HEK293 (cell line): ENCODE data around the gene TMED3.

Experiments used
- CTCF ChIA-PET: fragments of 350-600 bp; formaldehyde crosslinking; extraction: SDS; loops from one replicate; lab custom pipeline; 2021; ENCODE audit warnings: antibody characterized with exemption; lab: Yijun Ruan, JAX
- POLR2A ChIA-PET: fragments of 300-600 bp; formaldehyde crosslinking; extraction: SDS; loops from one replicate; lab custom pipeline; 2020; ENCODE audit warnings: antibody characterized with exemption, inconsistent platforms; lab: Yijun Ruan, JAX
- H3K27ac ChIP-seq: fragments of 200-500 bp; sonication (Bioruptor generic); 2 replicates; pipeline ENCODE4 v1.5.1; 2014; ENCODE audit warnings: low read depth, low read length, control low read depth, inconsistent platforms; ENCODE audit errors: extremely low read depth
- H3K36me3 ChIP-seq, 2 experiments: fragments of 200-500 bp in 1 of 2; sonication (Bioruptor generic) in 1 of 2; 1 replicate in 1 of 2; 2 replicates in 1 of 2; pipeline ENCODE4 v1.5.1; 2014 to 2017; ENCODE audit warnings: inconsistent platforms in 2 of 2, low read length in 2 of 2; ENCODE audit not compliant: control insufficient read depth in 2 of 2, insufficient read depth in 1 of 2
- H3K4me1 ChIP-seq: fragments of 200-500 bp; sonication (Bioruptor generic); 2 replicates; pipeline ENCODE4 v1.5.1; 2014; ENCODE audit warnings: mild to moderate bottlenecking, low read length, inconsistent platforms; ENCODE audit not compliant: control insufficient read depth, insufficient read depth
- H3K4me3 ChIP-seq: 2 replicates; pipeline ENCODE4 v1.5.1; 2011; ENCODE audit warnings: low read depth, mild to moderate bottlenecking, control low read depth, low read length, moderate library complexity
- H3K9me3 ChIP-seq: fragments of 200-500 bp; sonication (Bioruptor generic); 2 replicates; pipeline ENCODE4 v1.5.1; 2014; ENCODE audit warnings: low read depth, low read length, inconsistent platforms; ENCODE audit not compliant: control insufficient read depth, insufficient read depth
- EGR2 ChIP-seq: fragments of 450-650 bp; formaldehyde crosslinking; IDR thresholded peaks from 2 replicates; pipeline ENCODE4 v1.5.1; 2016; ENCODE audit warnings: low read depth, missing biosample characterization, missing genetic modification characterization
- FEZF1 ChIP-seq: fragments of 450-650 bp; formaldehyde crosslinking; IDR thresholded peaks from 2 replicates; pipeline ENCODE4 v1.5.1; 2016; ENCODE audit warnings: missing biosample characterization, missing genetic modification characterization
- GLIS1 ChIP-seq: fragments of 450-650 bp; formaldehyde crosslinking; IDR thresholded peaks from 2 replicates; pipeline ENCODE4 v1.5.1; 2016; ENCODE audit warnings: missing biosample characterization, missing genetic modification characterization
- HOXC10 ChIP-seq: sonication (generic); formaldehyde crosslinking; IDR thresholded peaks from 2 replicates; pipeline ENCODE4 v1.8.1; 2023; ENCODE audit warnings: mild to moderate bottlenecking, missing genetic modification reagents
- KLF10 ChIP-seq: fragments of 450-650 bp; IDR thresholded peaks from 2 replicates; pipeline ENCODE4 v1.5.1; 2018; ENCODE audit warnings: missing biosample characterization, mild to moderate bottlenecking, missing genetic modification characterization
- SP2 ChIP-seq: fragments of 450-650 bp; formaldehyde crosslinking; IDR thresholded peaks from 2 replicates; pipeline ENCODE4 v1.5.1; 2016; ENCODE audit warnings: missing biosample characterization, missing genetic modification characterization
- ZIC2 ChIP-seq: fragments of 450-650 bp; formaldehyde crosslinking; IDR thresholded peaks from 2 replicates; pipeline ENCODE4 v1.5.1; 2016; ENCODE audit warnings: missing biosample characterization, missing genetic modification characterization
- ZNF132 ChIP-seq: fragments of 450-650 bp; formaldehyde crosslinking; IDR thresholded peaks from 2 replicates; pipeline ENCODE4 v1.5.1; 2017; ENCODE audit warnings: missing biosample characterization, missing genetic modification characterization, borderline replicate concordance
- ZNF174 ChIP-seq: fragments of 450-650 bp; formaldehyde crosslinking; IDR thresholded peaks from 2 replicates; pipeline ENCODE4 v1.5.0; 2017; ENCODE audit warnings: missing biosample characterization, mild to moderate bottlenecking, missing genetic modification characterization
- ZNF184 ChIP-seq: fragments of 450-650 bp; IDR thresholded peaks from 2 replicates; pipeline ENCODE4 v1.5.1; 2018; ENCODE audit warnings: missing biosample characterization, mild to moderate bottlenecking, missing genetic modification characterization
- ZNF214 ChIP-seq: fragments of 450-650 bp; formaldehyde crosslinking; IDR thresholded peaks from 2 replicates; pipeline ENCODE4 v1.5.1; 2017; ENCODE audit warnings: missing biosample characterization, mild to moderate bottlenecking, missing genetic modification characterization, borderline replicate concordance
- ZNF404 ChIP-seq: fragments of 450-650 bp; formaldehyde crosslinking; IDR thresholded peaks from 2 replicates; pipeline ENCODE4 v1.5.1; 2017; ENCODE audit warnings: missing biosample characterization, missing genetic modification characterization
- ZNF433 ChIP-seq: fragments of 450-650 bp; formaldehyde crosslinking; IDR thresholded peaks from 2 replicates; pipeline ENCODE4 v1.5.1; 2016; ENCODE audit warnings: missing biosample characterization, missing genetic modification characterization, low read depth
- ZNF600 ChIP-seq: fragments of 450-650 bp; formaldehyde crosslinking; IDR thresholded peaks from 2 replicates; pipeline ENCODE4 v1.5.1; 2016; ENCODE audit warnings: missing biosample characterization, missing genetic modification characterization
- ZNF658 ChIP-seq: fragments of 450-650 bp; formaldehyde crosslinking; IDR thresholded peaks from 2 replicates; pipeline ENCODE4; 2016; ENCODE audit warnings: missing biosample characterization, missing genetic modification characterization
- ZNF677 ChIP-seq: fragments of 450-650 bp; IDR thresholded peaks from 2 replicates; pipeline ENCODE4 v1.5.0; 2018; ENCODE audit warnings: missing biosample characterization, mild to moderate bottlenecking, missing genetic modification characterization, moderate library complexity
- ZNF791 ChIP-seq: fragments of 450-650 bp; formaldehyde crosslinking; IDR thresholded peaks from 2 replicates; pipeline ENCODE4 v1.5.1; 2016; ENCODE audit warnings: missing biosample characterization, missing genetic modification characterization
- ZNF792 ChIP-seq: fragments of 450-650 bp; formaldehyde crosslinking; IDR thresholded peaks from 2 replicates; pipeline ENCODE4 v1.5.1; 2016; ENCODE audit warnings: missing biosample characterization, missing genetic modification characterization
- ZSCAN23 ChIP-seq: fragments of 450-650 bp; formaldehyde crosslinking; IDR thresholded peaks from 2 replicates; pipeline ENCODE4 v1.5.1; 2016; ENCODE audit warnings: missing biosample characterization, missing genetic modification characterization
- ZSCAN30 ChIP-seq: fragments of 450-650 bp; IDR thresholded peaks from 2 replicates; pipeline ENCODE4 v1.5.1; 2018; ENCODE audit warnings: missing biosample characterization, mild to moderate bottlenecking, missing genetic modification characterization, moderate library complexity
- TF ChIP-seq, protein P1 (sequence below): sonication (generic); formaldehyde crosslinking; IDR thresholded peaks from 2 replicates; pipeline ENCODE4 v1.8.1; 2022; ENCODE audit warnings: mild to moderate bottlenecking, moderate library complexity, missing genetic modification reagents
- TF ChIP-seq, protein P2 (sequence below): fragments of 450-650 bp; formaldehyde crosslinking; optimal IDR thresholded peaks from 2 replicates; pipeline ENCODE3; 2016; ENCODE audit warnings: missing biosample characterization, mild to moderate bottlenecking, missing genetic modification characterization
- TF ChIP-seq, protein P3 (sequence below): fragments of 450-650 bp; formaldehyde crosslinking; IDR thresholded peaks from 2 replicates; pipeline ENCODE4 v1.5.1; 2016; ENCODE audit warnings: missing biosample characterization, missing genetic modification characterization
- TF ChIP-seq, protein P4 (sequence below): fragments of 450-650 bp; formaldehyde crosslinking; IDR thresholded peaks from 2 replicates; pipeline ENCODE4 v1.5.1; 2016; ENCODE audit warnings: missing biosample characterization, missing genetic modification characterization
- TF ChIP-seq, protein P5 (sequence below): fragments of 450-650 bp; formaldehyde crosslinking; IDR thresholded peaks from 2 replicates; pipeline ENCODE4 v1.5.1; 2017; ENCODE audit warnings: missing biosample characterization, missing genetic modification characterization

TMED3 gene

DNA sequence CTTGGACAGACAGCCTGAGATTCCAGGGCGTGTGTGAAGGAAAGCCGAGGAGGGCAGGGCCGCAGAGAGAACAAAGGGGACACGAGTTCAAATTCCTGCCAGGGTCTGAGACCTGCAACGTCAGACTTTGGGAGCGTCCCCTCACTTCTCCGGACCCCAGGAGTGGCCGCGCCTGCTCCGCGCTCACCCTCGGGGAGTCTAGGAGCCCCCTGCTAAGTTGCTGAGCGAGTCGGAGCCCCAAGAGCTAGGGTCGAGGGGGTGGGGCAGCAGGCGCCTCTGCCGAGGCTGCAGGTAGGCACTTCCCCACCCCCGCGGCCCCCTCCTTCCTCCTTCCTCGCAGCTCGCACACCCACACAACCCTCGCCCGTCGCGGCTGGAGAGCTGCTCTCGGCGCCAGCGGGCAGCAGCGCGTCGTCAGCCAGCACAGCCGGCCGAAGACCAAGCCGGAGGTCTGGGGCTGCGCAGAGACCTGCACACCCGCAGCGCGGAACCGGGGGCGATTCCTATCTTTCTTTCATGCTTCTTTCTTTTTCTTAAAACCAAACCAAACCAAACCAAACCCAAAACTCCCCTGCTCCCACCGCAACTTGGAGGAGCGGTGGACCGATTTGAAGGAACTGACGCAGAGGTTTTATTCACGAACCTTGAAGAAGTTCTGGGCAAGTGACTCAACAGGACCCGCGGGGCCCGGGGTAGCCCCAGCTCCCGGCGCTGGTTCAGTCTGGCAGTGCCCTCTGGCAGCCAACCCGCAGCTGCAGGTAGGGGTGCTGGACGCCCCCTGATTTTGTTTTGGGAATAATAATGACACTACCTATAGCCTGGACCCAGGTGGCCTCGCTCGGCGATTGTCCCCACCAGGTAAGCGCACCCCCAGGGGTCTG, 28.3 kb upstream of the TMED3 start, which contains the start of gene ANKRD34C (continued):
- TF ChIP-seq ZNF658 (tag by site-specific recombination) (no peak), ZIC2 (tag by site-specific recombination) (peak; percentile 8; the same call in 1 of the 2 replicates), GLIS1 (tag by site-specific recombination) (0 out of 2 replicates have a peak, but pooled peaks have one; percentile 20), ZNF184 (tag by site-specific recombination) (no peak), ZNF433 (tag by site-specific recombination) (no peak), ZSCAN23 (tag by site-specific recombination) (no peak), ZNF132 (tag by site-specific recombination) (no peak), ZNF404 (no peak), EGR2 (tag by site-specific recombination) (peak; percentile 67; the same call in 1 of the 2 replicates), SP2 (tag by site-specific recombination) (no peak)
- TF ChIP-seq, protein P1, sequence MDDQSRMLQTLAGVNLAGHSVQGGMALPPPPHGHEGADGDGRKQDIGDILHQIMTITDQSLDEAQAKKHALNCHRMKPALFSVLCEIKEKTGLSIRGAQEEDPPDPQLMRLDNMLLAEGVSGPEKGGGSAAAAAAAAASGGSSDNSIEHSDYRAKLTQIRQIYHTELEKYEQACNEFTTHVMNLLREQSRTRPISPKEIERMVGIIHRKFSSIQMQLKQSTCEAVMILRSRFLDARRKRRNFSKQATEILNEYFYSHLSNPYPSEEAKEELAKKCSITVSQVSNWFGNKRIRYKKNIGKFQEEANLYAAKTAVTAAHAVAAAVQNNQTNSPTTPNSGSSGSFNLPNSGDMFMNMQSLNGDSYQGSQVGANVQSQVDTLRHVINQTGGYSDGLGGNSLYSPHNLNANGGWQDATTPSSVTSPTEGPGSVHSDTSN (CRISPR knock-in tag): no peak; the same call in 1 of the 2 replicates
- TF ChIP-seq, protein P2, sequence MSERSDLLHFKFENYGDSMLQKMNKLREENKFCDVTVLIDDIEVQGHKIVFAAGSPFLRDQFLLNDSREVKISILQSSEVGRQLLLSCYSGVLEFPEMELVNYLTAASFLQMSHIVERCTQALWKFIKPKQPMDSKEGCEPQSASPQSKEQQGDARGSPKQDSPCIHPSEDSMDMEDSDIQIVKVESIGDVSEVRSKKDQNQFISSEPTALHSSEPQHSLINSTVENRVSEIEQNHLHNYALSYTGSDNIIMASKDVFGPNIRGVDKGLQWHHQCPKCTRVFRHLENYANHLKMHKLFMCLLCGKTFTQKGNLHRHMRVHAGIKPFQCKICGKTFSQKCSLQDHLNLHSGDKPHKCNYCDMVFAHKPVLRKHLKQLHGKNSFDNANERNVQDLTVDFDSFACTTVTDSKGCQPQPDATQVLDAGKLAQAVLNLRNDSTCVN (tag by site-specific recombination): peak; percentile 22

DNA sequence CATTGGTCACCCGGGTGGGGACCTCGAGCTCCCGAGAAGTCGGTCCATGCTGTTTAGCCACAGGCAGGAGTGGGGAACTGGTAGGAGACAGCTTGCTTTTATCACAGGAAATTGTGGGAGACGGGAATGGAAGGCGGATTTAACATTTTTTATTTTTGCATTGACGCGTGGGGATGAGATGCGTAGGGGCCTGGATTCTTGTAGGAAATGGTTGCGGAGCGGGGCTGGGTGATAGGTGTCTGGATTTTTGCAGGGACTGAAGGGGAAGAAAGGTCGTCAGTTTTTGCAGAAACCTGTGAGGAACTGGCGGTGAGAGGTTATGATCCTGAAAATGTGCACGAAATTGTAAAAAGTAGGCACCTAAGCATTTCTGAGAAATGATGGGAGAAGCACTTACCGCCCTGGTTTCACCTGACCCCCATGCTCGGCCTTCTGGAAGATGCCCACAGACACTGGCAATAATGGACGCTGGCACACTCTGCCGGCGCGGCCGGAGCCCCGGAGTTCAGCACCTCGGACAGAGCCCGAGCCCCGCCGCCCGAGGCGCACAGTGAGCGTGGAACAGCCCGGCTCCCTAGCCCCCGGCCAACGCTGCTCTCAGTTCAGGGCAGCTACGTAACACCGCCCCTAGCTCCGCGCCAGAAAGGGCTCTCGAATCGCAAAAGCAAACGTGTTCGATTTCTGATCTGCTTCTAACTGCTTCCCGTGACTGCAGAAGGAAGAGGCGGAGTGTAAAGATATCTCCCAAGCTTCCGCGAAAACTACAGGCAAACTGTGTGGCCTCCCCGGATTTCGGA, 27.5 kb upstream of the TMED3 start:
- Histone ChIP-seq H3K9me3 (no peaks in the 10 kb centered on the region), H3K4me1 (no peaks in the 10 kb centered on the region), H3K36me3 (no peaks in the 10 kb centered on the region), H3K4me3 (no peak overlapping the region), H3K27ac (no peak overlapping the region)
- CTCF ChIA-PET: interaction anchor here (0.5 to 1.3 kb wide), 4 partner anchors 28 to 981 kb away, joined by 3 read pairs; no protein-coding TSS in a partner anchor
- POLR2A ChIA-PET: no interaction called here
- TF ChIP-seq, protein P3, sequence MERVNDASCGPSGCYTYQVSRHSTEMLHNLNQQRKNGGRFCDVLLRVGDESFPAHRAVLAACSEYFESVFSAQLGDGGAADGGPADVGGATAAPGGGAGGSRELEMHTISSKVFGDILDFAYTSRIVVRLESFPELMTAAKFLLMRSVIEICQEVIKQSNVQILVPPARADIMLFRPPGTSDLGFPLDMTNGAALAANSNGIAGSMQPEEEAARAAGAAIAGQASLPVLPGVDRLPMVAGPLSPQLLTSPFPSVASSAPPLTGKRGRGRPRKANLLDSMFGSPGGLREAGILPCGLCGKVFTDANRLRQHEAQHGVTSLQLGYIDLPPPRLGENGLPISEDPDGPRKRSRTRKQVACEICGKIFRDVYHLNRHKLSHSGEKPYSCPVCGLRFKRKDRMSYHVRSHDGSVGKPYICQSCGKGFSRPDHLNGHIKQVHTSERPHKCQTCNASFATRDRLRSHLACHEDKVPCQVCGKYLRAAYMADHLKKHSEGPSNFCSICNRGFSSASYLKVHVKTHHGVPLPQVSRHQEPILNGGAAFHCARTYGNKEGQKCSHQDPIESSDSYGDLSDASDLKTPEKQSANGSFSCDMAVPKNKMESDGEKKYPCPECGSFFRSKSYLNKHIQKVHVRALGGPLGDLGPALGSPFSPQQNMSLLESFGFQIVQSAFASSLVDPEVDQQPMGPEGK: peak; percentile 49; the same call in 1 of the 2 replicates
- TF ChIP-seq ZNF174 (tag by site-specific recombination) (no peak), ZNF791 (tag by site-specific recombination) (no peak), GLIS1 (tag by site-specific recombination) (no peak), ZNF214 (tag by site-specific recombination) (no peak), ZNF792 (no peak), KLF10 (tag by site-specific recombination) (no peak), ZNF677 (no peak), FEZF1 (tag by site-specific recombination) (no peak), ZNF600 (tag by site-specific recombination) (no peak), ZSCAN30 (tag by site-specific recombination) (0 out of 2 replicates have a peak, but pooled peaks have one; percentile 38), HOXC10 (CRISPR knock-in tag) (0 out of 2 replicates have a peak, but pooled peaks have one; percentile 68)
- TF ChIP-seq, protein P4, sequence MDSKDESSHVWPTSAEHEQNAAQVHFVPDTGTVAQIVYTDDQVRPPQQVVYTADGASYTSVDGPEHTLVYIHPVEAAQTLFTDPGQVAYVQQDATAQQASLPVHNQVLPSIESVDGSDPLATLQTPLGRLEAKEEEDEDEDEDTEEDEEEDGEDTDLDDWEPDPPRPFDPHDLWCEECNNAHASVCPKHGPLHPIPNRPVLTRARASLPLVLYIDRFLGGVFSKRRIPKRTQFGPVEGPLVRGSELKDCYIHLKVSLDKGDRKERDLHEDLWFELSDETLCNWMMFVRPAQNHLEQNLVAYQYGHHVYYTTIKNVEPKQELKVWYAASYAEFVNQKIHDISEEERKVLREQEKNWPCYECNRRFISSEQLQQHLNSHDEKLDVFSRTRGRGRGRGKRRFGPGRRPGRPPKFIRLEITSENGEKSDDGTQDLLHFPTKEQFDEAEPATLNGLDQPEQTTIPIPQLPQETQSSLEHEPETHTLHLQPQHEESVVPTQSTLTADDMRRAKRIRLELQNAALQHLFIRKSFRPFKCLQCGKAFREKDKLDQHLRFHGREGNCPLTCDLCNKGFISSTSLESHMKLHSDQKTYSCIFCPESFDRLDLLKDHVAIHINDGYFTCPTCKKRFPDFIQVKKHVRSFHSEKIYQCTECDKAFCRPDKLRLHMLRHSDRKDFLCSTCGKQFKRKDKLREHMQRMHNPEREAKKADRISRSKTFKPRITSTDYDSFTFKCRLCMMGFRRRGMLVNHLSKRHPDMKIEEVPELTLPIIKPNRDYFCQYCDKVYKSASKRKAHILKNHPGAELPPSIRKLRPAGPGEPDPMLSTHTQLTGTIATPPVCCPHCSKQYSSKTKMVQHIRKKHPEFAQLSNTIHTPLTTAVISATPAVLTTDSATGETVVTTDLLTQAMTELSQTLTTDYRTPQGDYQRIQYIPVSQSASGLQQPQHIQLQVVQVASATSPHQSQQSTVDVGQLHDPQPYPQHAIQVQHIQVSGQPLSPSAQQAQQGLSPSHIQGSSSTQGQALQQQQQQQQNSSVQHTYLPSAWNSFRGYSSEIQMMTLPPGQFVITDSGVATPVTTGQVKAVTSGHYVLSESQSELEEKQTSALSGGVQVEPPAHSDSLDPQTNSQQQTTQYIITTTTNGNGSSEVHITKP (tag by site-specific recombination): 0 out of 2 replicates have a peak, but pooled peaks have one; percentile 21
- TF ChIP-seq, protein P5, sequence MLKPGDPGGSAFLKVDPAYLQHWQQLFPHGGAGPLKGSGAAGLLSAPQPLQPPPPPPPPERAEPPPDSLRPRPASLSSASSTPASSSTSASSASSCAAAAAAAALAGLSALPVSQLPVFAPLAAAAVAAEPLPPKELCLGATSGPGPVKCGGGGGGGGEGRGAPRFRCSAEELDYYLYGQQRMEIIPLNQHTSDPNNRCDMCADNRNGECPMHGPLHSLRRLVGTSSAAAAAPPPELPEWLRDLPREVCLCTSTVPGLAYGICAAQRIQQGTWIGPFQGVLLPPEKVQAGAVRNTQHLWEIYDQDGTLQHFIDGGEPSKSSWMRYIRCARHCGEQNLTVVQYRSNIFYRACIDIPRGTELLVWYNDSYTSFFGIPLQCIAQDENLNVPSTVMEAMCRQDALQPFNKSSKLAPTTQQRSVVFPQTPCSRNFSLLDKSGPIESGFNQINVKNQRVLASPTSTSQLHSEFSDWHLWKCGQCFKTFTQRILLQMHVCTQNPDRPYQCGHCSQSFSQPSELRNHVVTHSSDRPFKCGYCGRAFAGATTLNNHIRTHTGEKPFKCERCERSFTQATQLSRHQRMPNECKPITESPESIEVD (tag by site-specific recombination): no peak
